Right atrium auricular region (tissue), 2 donors: ENCODE measurements around the gene PTPN12. TPM values are rescaled to one million over a fixed set of nuclear protein-coding genes. Genes with fewer than 3 reads are reported as not detected.

Experiments used
- DNase-seq: peaks from one replicate; pipeline ENCODE4 v3.0.0-alpha.2; 2019; ENCODE audit warnings: low spot score
- H3K27ac ChIP-seq, 2 donors: fragments of 200-600 bp; sonication (generic); 1 replicate in 1 of 2; 2 replicates in 1 of 2; pipeline ENCODE4 v1.5.1; 2016 to 2019
- H3K27me3 ChIP-seq, 2 donors: fragments of 200-600 bp; sonication (generic); one replicate each; pipeline versions ENCODE4 v1.5.1 to v1.6.0; 2017 to 2019
- H3K36me3 ChIP-seq: fragments of 200-600 bp; sonication (generic); one replicate; pipeline ENCODE4 v1.5.1; 2016
- H3K4me1 ChIP-seq, 2 donors: fragments of 200-600 bp; sonication (generic); one replicate each; pipeline versions ENCODE4 v1.5.1 to v1.6.0; 2017 to 2019
- H3K4me3 ChIP-seq, 2 donors: fragments of 200-600 bp; sonication (generic); 1 replicate in 1 of 2; 2 replicates in 1 of 2; pipeline ENCODE4 v1.5.1; 2017 to 2019; ENCODE audit warnings: mild to moderate bottlenecking in 1 of 2, moderate library complexity in 1 of 2
- H3K9me3 ChIP-seq, 2 donors: fragments of 200-600 bp; sonication (generic); one replicate each; pipeline ENCODE4 v1.5.1; 2019
- total RNA-seq, 2 donors: library from RNA; depleted of rRNA; stranded (reverse); fragments of >200 nt; gene quantifications; one replicate each; pipeline ENCODE4 v1.1.0, GENCODE V29; 2016
- TF ChIP-seq, protein P1 (sequence below), 2 donors: fragments of 200-600 bp; sonication (generic); IDR thresholded peaks; one replicate each; pipeline ENCODE4 v1.5.1; 2019; ENCODE audit warnings: antibody characterized with exemption in 2 of 2

PTPN12 gene
- total RNA-seq, 2 donors from 2014 or later, result 38.8 to 54.2 TPM

GRCh38 chr7:77619314-77619713 is 82.2 kb downstream of the PTPN12 start:
- no peaks in the 10 kb centered on the region for H3K27me3 ChIP-seq
- no peaks in the 10 kb centered on the region for H3K4me1 ChIP-seq
- TF ChIP-seq, protein P1, sequence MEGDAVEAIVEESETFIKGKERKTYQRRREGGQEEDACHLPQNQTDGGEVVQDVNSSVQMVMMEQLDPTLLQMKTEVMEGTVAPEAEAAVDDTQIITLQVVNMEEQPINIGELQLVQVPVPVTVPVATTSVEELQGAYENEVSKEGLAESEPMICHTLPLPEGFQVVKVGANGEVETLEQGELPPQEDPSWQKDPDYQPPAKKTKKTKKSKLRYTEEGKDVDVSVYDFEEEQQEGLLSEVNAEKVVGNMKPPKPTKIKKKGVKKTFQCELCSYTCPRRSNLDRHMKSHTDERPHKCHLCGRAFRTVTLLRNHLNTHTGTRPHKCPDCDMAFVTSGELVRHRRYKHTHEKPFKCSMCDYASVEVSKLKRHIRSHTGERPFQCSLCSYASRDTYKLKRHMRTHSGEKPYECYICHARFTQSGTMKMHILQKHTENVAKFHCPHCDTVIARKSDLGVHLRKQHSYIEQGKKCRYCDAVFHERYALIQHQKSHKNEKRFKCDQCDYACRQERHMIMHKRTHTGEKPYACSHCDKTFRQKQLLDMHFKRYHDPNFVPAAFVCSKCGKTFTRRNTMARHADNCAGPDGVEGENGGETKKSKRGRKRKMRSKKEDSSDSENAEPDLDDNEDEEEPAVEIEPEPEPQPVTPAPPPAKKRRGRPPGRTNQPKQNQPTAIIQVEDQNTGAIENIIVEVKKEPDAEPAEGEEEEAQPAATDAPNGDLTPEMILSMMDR (IDR thresholded peaks at IDR 0.05), result no peak
- H3K36me3 ChIP-seq, result peaks cover 37% of the 10 kb centered on the region
- H3K9me3 ChIP-seq, result no peaks in the 10 kb centered on the region
- no peak overlapping the region for H3K27ac ChIP-seq
- no peak overlapping the region for H3K4me3 ChIP-seq
- no peak for DNase-seq

DNA sequence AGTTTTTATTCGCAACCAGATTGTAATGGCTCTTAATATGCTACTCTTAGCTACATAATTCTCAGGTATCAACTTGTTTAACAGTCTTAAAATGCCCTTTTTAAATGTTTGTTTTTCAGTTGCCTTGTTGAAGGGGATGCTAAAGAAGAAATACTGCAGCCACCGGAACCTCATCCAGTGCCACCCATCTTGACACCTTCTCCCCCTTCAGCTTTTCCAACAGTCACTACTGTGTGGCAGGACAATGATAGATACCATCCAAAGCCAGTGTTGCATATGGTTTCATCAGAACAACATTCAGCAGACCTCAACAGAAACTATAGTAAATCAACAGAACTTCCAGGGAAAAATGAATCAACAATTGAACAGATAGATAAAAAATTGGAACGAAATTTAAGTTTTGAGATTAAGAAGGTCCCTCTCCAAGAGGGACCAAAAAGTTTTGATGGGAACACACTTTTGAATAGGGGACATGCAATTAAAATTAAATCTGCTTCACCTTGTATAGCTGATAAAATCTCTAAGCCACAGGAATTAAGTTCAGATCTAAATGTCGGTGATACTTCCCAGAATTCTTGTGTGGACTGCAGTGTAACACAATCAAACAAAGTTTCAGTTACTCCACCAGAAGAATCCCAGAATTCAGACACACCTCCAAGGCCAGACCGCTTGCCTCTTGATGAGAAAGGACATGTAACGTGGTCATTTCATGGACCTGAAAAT is 89.7 kb downstream of the PTPN12 start:
- Histone ChIP-seq H3K36me3 (peaks cover 33% of the 10 kb centered on the region), H3K27me3 (no peaks in the 10 kb centered on the region), H3K4me1 (peaks cover 0 to 8% of the 10 kb centered on the region in 2 donors), H3K27ac (no peak overlapping the region), H3K4me3 (no peak overlapping the region), H3K9me3 (no peaks in the 10 kb centered on the region)
- TF ChIP-seq, protein P1 (IDR thresholded peaks at IDR 0.05), result no peak
- no peak for DNase-seq

DNA sequence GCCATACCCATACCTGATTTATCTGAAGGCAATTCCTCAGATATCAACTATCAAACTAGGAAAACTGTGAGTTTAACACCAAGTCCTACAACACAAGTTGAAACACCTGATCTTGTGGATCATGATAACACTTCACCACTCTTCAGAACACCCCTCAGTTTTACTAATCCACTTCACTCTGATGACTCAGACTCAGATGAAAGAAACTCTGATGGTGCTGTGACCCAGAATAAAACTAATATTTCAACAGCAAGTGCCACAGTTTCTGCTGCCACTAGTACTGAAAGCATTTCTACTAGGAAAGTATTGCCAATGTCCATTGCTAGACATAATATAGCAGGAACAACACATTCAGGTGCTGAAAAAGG is 90.2 kb downstream of the PTPN12 start:
- Histone ChIP-seq H3K4me3 (no peak overlapping the region), H3K9me3 (no peaks in the 10 kb centered on the region), H3K27me3 (no peaks in the 10 kb centered on the region), H3K27ac (no peak overlapping the region), H3K4me1 (peaks cover 0 to 8% of the 10 kb centered on the region in 2 donors), H3K36me3 (peaks cover 28% of the 10 kb centered on the region)
- DNase-seq, result no peak
- TF ChIP-seq, protein P1 (IDR thresholded peaks at IDR 0.05), result no peak

GRCh38 chr7:77629797-77630196 is 92.7 kb downstream of the PTPN12 start:
- Histone ChIP-seq H3K9me3 (no peaks in the 10 kb centered on the region), H3K36me3 (peaks cover 34% of the 10 kb centered on the region), H3K4me3 (no peak overlapping the region), H3K27me3 (no peaks in the 10 kb centered on the region), H3K4me1 (peaks cover 0 to 8% of the 10 kb centered on the region in 2 donors), H3K27ac (no peak overlapping the region)
- TF ChIP-seq, protein P1 (IDR thresholded peaks at IDR 0.05), result no peak
- DNase-seq, result no peak

GRCh38 chr7:77631820-77632219 is 94.7 kb downstream of the PTPN12 start:
- DNase-seq, result no peak
- TF ChIP-seq, protein P1 (IDR thresholded peaks at IDR 0.05), result no peak
- H3K36me3 ChIP-seq, result peaks cover 46% of the 10 kb centered on the region
- no peak overlapping the region for H3K27ac ChIP-seq
- peaks cover 0 to 8% of the 10 kb centered on the region in 2 donors for H3K4me1 ChIP-seq
- no peaks in the 10 kb centered on the region for H3K27me3 ChIP-seq
- no peak overlapping the region for H3K4me3 ChIP-seq
- no peaks in the 10 kb centered on the region for H3K9me3 ChIP-seq

- Histone ChIP-seq H3K4me1 (no peaks in the 10 kb centered on the region), H3K9me3 (no peaks in the 10 kb centered on the region), H3K27ac (no peak overlapping the region), H3K4me3 (no peak overlapping the region), H3K36me3 (peaks cover 40% of the 10 kb centered on the region), H3K27me3 (no peaks in the 10 kb centered on the region)
- TF ChIP-seq, protein P1 (IDR thresholded peaks at IDR 0.05), result no peak
- no peak for DNase-seq
Observed at GRCh38 chr7:77644774-77645173, 107.7 kb downstream of the PTPN12 start.
